Thyroid gland (tissue), 4 donors: ENCODE measurements around the gene ALOX5.

Experiments used
- CTCF ChIP-seq, 6 experiments: fragments of 200-600 bp in 3 of 6; fragments of 450-650 bp in 3 of 6; sonication (generic) in 3 of 6; IDR thresholded peaks; one replicate each; pipeline ENCODE4 v1.5.1; 2016 to 2019; ENCODE audit warnings: antibody characterized with exemption in 6 of 6, mild to moderate bottlenecking in 2 of 6, inconsistent platforms in 1 of 6, moderate library complexity in 1 of 6
- POLR2A ChIP-seq, 2 donors: fragments of 450-650 bp; IDR thresholded peaks; one replicate each; pipeline ENCODE4 v1.6.1; 2017; ENCODE audit warnings: antibody characterized with exemption in 2 of 2, mild to moderate bottlenecking in 2 of 2, moderate library complexity in 1 of 2

DNA sequence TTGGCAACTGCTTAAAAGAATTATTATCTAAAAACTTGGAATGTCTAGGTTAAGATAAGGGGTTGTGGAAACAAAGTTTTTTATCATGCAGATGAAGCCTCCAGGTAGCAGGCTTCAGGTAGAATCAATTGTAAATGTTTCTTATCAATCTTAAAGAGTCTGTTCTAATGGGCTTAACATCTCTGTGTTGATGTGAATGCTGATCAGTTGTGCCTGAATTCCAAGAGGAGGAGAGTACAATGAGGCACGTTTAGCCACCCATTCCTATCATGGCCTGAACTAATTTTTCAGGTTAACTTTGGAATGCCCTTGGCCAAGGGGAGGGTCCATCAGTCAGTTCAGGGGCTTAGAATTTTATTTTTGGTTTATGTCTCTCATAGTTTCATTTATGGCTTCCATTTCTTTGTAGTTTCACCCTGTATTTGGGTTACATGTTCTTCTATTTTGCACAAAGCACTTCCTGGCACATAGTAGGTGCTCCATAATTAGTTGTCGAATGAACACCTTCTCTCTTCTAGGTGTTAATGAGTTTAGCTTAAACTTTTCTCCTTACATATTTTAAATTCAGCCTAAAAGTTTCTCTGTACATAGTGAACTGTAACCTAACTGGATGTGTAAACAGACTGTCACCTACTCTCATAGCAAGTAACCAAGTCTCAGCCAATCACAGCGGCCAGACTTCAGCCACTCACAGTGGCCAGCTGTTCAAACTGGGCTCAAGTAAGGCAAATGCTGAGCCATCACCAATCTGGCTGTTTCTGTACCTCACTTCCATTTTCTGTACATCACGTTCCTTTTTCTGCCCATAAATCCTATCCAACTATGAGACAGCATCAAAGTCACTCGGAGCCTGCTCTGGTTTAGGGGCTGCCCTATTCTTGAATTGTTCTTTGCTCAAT is 34.7 kb downstream of the ALOX5 start:
- no peak for TF ChIP-seq CTCF (IDR thresholded peaks at IDR 0.05)
- TF ChIP-seq POLR2A (IDR thresholded peaks at IDR 0.05): no peak
